ENCODE results near the gene CLEC14A.

Gene CLEC14A

GRCh38 chr14:38255673-38256532 is at the start of gene CLEC14A:
Gene CLEC14A, minus strand, starts transcription at chr14:38256093. Its CDS starts 71 bp downstream, at chr14:38256022.
- H3K36me3 ChIP-seq (replicated peaks): no peaks in the 10 kb centered on the region
- no peaks in the 10 kb centered on the region for H3K27me3 ChIP-seq (ENCODE audit: low read depth)
- H3K4me1 ChIP-seq: no peaks in the 10 kb centered on the region
- no peaks in the 10 kb centered on the region for H3K9me3 ChIP-seq
- in situ Hi-C loops (cut with MboI; ENCODE audit: low sequenced_read_pairs): no loop called here
- no peak within 1 kb of the TSS for H3K4me3 ChIP-seq
- DNase-seq (ENCODE audit: low spot score in 2 of 2): no peak

- 0 out of 2 replicates have a peak, but pooled peaks cover 3% of the 10 kb centered on the region for H3K9me3 ChIP-seq
- H3K36me3 ChIP-seq (replicated peaks): no peaks in the 10 kb centered on the region
- H3K4me3 ChIP-seq: no peak overlapping the region
- no peaks in the 10 kb centered on the region for H3K4me1 ChIP-seq
- no peaks in the 10 kb centered on the region for H3K27me3 ChIP-seq (ENCODE audit: low read depth)
- DNase-seq (ENCODE audit: low spot score in 2 of 2): no peak
- in situ Hi-C loops (cut with MboI; ENCODE audit: low sequenced_read_pairs): no loop called here
These were observed 47.1 kb upstream of the CLEC14A start for GRCh38 chr14:38302966-38303365.

GRCh38 chr14:38302034-38302433 is 46.1 kb upstream of the CLEC14A start:
- no peaks in the 10 kb centered on the region for H3K36me3 ChIP-seq (replicated peaks)
- no peak for DNase-seq (ENCODE audit: low spot score in 2 of 2)
- in situ Hi-C loops (cut with MboI; ENCODE audit: low sequenced_read_pairs): no loop called here
- no peaks in the 10 kb centered on the region for H3K27me3 ChIP-seq (ENCODE audit: low read depth)
- no peaks in the 10 kb centered on the region for H3K4me1 ChIP-seq
- 0 out of 2 replicates have a peak, but pooled peaks cover 3% of the 10 kb centered on the region for H3K9me3 ChIP-seq
- no peak overlapping the region for H3K4me3 ChIP-seq

- H3K27me3 ChIP-seq (ENCODE audit: low read depth): no peaks in the 10 kb centered on the region
These were observed 41.8 kb upstream of the CLEC14A start for GRCh38 chr14:38297681-38298080.

GRCh38 chr14:38291681-38292467 is 36.0 kb upstream of the CLEC14A start:
- DNase-seq (ENCODE audit: low spot score in 2 of 2): no peak
- in situ Hi-C loops (cut with MboI; ENCODE audit: low sequenced_read_pairs): no loop called here
- Histone ChIP-seq H3K36me3 (replicated peaks) (no peaks in the 10 kb centered on the region), H3K9me3 (0 out of 2 replicates have a peak, but pooled peaks cover 2% of the 10 kb centered on the region), H3K4me1 (no peaks in the 10 kb centered on the region), H3K27me3 (ENCODE audit: low read depth) (no peaks in the 10 kb centered on the region), H3K4me3 (no peak overlapping the region)

More at GRCh38 chr14:38297681-38298080, 41.8 kb upstream of the CLEC14A start:
- no peak for DNase-seq (ENCODE audit: low spot score in 2 of 2)
- in situ Hi-C loops (cut with MboI; ENCODE audit: low sequenced_read_pairs): no loop called here
- Histone ChIP-seq H3K36me3 (replicated peaks) (no peaks in the 10 kb centered on the region), H3K9me3 (no peaks in the 10 kb centered on the region), H3K4me3 (no peak overlapping the region), H3K4me1 (no peaks in the 10 kb centered on the region)

- no peak for DNase-seq (ENCODE audit: low spot score in 2 of 2)
- no peaks in the 10 kb centered on the region for H3K36me3 ChIP-seq (replicated peaks)
- no peaks in the 10 kb centered on the region for H3K27me3 ChIP-seq (ENCODE audit: low read depth)
- in situ Hi-C loops (cut with MboI; ENCODE audit: low sequenced_read_pairs): no loop called here
- H3K9me3 ChIP-seq: 0 out of 2 replicates have a peak, but pooled peaks cover 2% of the 10 kb centered on the region
- no peaks in the 10 kb centered on the region for H3K4me1 ChIP-seq
- H3K4me3 ChIP-seq: no peak overlapping the region
These were observed 34.8 kb upstream of the CLEC14A start for GRCh38 chr14:38290601-38291188.

- no peak overlapping the region for H3K4me3 ChIP-seq
- in situ Hi-C loops (cut with MboI; ENCODE audit: low sequenced_read_pairs): no loop called here
- DNase-seq (ENCODE audit: low spot score in 2 of 2): no peak
- no peaks in the 10 kb centered on the region for H3K4me1 ChIP-seq
- H3K36me3 ChIP-seq (replicated peaks): no peaks in the 10 kb centered on the region
- no peaks in the 10 kb centered on the region for H3K27me3 ChIP-seq (ENCODE audit: low read depth)
- 0 out of 2 replicates have a peak, but pooled peaks cover 2% of the 10 kb centered on the region for H3K9me3 ChIP-seq
These were observed 30.6 kb upstream of the CLEC14A start for GRCh38 chr14:38286452-38286851.

GRCh38 chr14:38285962-38286361 is 30.1 kb upstream of the CLEC14A start:
- H3K9me3 ChIP-seq: 0 out of 2 replicates have a peak, but pooled peaks cover 2% of the 10 kb centered on the region
- in situ Hi-C loops (cut with MboI; ENCODE audit: low sequenced_read_pairs): no loop called here
- H3K36me3 ChIP-seq (replicated peaks): no peaks in the 10 kb centered on the region
- no peaks in the 10 kb centered on the region for H3K27me3 ChIP-seq (ENCODE audit: low read depth)
- no peak overlapping the region for H3K4me3 ChIP-seq
- no peaks in the 10 kb centered on the region for H3K4me1 ChIP-seq
- no peak for DNase-seq (ENCODE audit: low spot score in 2 of 2)

- in situ Hi-C loops (cut with MboI; ENCODE audit: low sequenced_read_pairs): no loop called here
- DNase-seq (ENCODE audit: low spot score in 2 of 2): no peak
- Histone ChIP-seq H3K9me3 (no peaks in the 10 kb centered on the region), H3K27me3 (ENCODE audit: low read depth) (no peaks in the 10 kb centered on the region), H3K4me3 (no peak overlapping the region), H3K36me3 (replicated peaks) (no peaks in the 10 kb centered on the region), H3K4me1 (no peaks in the 10 kb centered on the region)
These were observed 27.0 kb upstream of the CLEC14A start for GRCh38 chr14:38282936-38283335.

- no peak for DNase-seq (ENCODE audit: low spot score in 2 of 2)
- in situ Hi-C loops (cut with MboI; ENCODE audit: low sequenced_read_pairs): no loop called here
These were observed 24.2 kb upstream of the CLEC14A start for GRCh38 chr14:38280081-38280480.

GRCh38 chr14:38279572-38279971 is 23.7 kb upstream of the CLEC14A start:
- in situ Hi-C loops (cut with MboI; ENCODE audit: low sequenced_read_pairs): no loop called here
- Histone ChIP-seq H3K27me3 (ENCODE audit: low read depth) (no peaks in the 10 kb centered on the region), H3K4me3 (no peak overlapping the region), H3K9me3 (no peaks in the 10 kb centered on the region), H3K36me3 (replicated peaks) (no peaks in the 10 kb centered on the region), H3K4me1 (no peaks in the 10 kb centered on the region)
- no peak for DNase-seq (ENCODE audit: low spot score in 2 of 2)

More at GRCh38 chr14:38280081-38280480, 24.2 kb upstream of the CLEC14A start:
- no peaks in the 10 kb centered on the region for H3K36me3 ChIP-seq (replicated peaks)
- H3K4me3 ChIP-seq: no peak overlapping the region
- H3K4me1 ChIP-seq: no peaks in the 10 kb centered on the region
- H3K27me3 ChIP-seq (ENCODE audit: low read depth): no peaks in the 10 kb centered on the region
- no peaks in the 10 kb centered on the region for H3K9me3 ChIP-seq

- Histone ChIP-seq H3K4me1 (no peaks in the 10 kb centered on the region), H3K27me3 (ENCODE audit: low read depth) (no peaks in the 10 kb centered on the region), H3K4me3 (no peak overlapping the region), H3K36me3 (replicated peaks) (no peaks in the 10 kb centered on the region), H3K9me3 (no peaks in the 10 kb centered on the region)
- no peak for DNase-seq (ENCODE audit: low spot score in 2 of 2)
- in situ Hi-C loops (cut with MboI; ENCODE audit: low sequenced_read_pairs): no loop called here
These were observed 22.1 kb upstream of the CLEC14A start for GRCh38 chr14:38278035-38278434.

- Histone ChIP-seq H3K4me1 (no peaks in the 10 kb centered on the region), H3K27me3 (ENCODE audit: low read depth) (no peaks in the 10 kb centered on the region), H3K36me3 (replicated peaks) (no peaks in the 10 kb centered on the region), H3K4me3 (no peak overlapping the region), H3K9me3 (no peaks in the 10 kb centered on the region)
- in situ Hi-C loops (cut with MboI; ENCODE audit: low sequenced_read_pairs): no loop called here
- DNase-seq (ENCODE audit: low spot score in 2 of 2): no peak
These were observed 7.0 kb upstream of the CLEC14A start for GRCh38 chr14:38262844-38263243.
